ENCODE data around the gene TMEM167A.

Gene TMEM167A

DNA sequence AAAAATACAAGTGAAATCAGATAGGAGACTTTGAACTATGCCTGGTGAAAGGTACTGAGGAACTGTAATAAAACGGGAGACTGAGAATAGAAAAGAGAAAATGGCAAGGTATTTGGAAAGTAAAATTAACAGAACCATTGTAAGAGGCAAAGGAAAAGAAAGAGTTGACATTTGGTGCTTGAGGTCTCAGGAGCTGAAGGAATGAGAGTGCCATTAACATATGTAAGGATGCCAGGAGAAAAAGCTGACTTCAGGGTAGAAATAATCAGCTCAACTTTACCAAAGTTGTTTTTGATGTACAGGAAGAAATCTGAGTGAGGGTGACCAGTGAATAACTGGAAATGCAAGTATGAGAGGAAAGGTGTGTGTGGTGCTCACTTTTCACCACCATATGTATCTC, 69.4 kb downstream of the TMEM167A start:
- CTCF ChIA-PET = no interaction called here

DNA sequence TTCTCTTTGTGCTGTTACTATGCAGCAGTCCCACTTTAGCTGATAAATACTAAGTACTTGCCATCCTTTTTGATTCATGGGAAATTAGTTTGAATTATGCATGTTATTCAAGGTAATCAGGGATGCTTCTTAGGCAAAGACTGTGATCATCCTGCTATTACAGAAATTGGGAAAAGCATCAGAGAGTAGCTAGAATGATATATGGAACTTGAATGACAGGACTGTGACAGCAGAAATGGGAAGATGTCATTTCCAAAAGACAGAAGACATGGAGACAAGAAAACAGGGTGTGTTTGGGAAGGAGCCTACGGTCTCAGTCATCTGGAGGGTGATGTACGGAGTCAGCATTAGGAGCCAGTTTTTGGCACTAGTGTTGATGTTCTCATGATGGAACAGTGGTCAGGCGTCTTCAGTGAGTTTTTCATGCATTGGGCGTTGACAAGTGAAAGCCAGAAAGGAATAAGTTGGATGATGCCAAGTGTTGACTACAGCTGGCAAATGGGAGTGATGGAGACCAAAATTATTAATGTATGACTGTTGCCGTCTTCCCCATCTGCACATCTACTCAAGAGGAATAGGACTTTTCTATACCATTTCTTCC, 70.4 kb downstream of the TMEM167A start:
- ChIA-PET CTCF (no interaction called here), POLR2A (no interaction called here)
- TF ChIP-seq CTBP1 (IDR thresholded peaks at IDR 0.05; ENCODE audit: borderline replicate concordance) = no peak
- no peak for TF ChIP-seq ZNF384 (IDR thresholded peaks at IDR 0.05)
- TF ChIP-seq ELF4 (IDR thresholded peaks at IDR 0.05) = no peak
- TF ChIP-seq FOXK2 (IDR thresholded peaks at IDR 0.05) = no peak
- TF ChIP-seq SP1 (IDR thresholded peaks at IDR 0.05) = no peak
- TF ChIP-seq PKNOX1 (IDR thresholded peaks at IDR 0.05) = no peak
- TF ChIP-seq FOXA1 (IDR thresholded peaks at IDR 0.05) = no peak
- TF ChIP-seq ARNT (IDR thresholded peaks at IDR 0.05) = no peak
- no peak for TF ChIP-seq FOXM1 (IDR thresholded peaks at IDR 0.05; ENCODE audit: borderline replicate concordance)
- no peak for TF ChIP-seq BHLHE40 (IDR thresholded peaks at IDR 0.05; ENCODE audit: borderline replicate concordance)
- TF ChIP-seq NFRKB (IDR thresholded peaks at IDR 0.05) = no peak
- TF ChIP-seq LEF1 (IDR thresholded peaks at IDR 0.05; ENCODE audit: borderline replicate concordance) = no peak
- TF ChIP-seq L3MBTL2 (conservative IDR thresholded peaks at IDR 0.05) = no peak
- no peak for TF ChIP-seq TARDBP (IDR thresholded peaks at IDR 0.05)
- no peak for TF ChIP-seq HDGF (IDR thresholded peaks at IDR 0.05; ENCODE audit: borderline replicate concordance)
- no peak for TF ChIP-seq SUZ12 (IDR thresholded peaks at IDR 0.05)
- DNase-seq (ENCODE audit: extremely low spot score) = no peak

More for the DNA sequence above, 69.4 kb downstream of the TMEM167A start:
- TF ChIP-seq SUZ12 (IDR thresholded peaks at IDR 0.05) (no peak), SP1 (IDR thresholded peaks at IDR 0.05) (no peak)
- POLR2A ChIA-PET = no interaction called here
- DNase-seq (ENCODE audit: extremely low spot score) = no peak

- ChIA-PET CTCF (no interaction called here), POLR2A (no interaction called here)
- no peak for DNase-seq (ENCODE audit: extremely low spot score)
- TF ChIP-seq ELF4 (IDR thresholded peaks at IDR 0.05) (no peak), SUZ12 (IDR thresholded peaks at IDR 0.05) (no peak)
These were observed 73.4 kb downstream of the TMEM167A start for GRCh38 chr5:83003791-83004190.
